Cardiac ventricle fibroblast (primary cell): ENCODE data around the gene ABT1. TPM values are rescaled to one million over a fixed set of nuclear protein-coding genes. Genes with fewer than 3 reads are reported as not detected.

Experiments
- total RNA-seq: library from RNA; depleted of rRNA; stranded (reverse); fragments of >200 nt; gene quantifications from 2 replicates; pipeline ENCODE4 v1.2.3, GENCODE V29; 2015

The ABT1 gene
- 8.1 and 11.7 TPM in 2 replicates for total RNA-seq

GRCh38 chr6:26596579-26597388 is at the start of gene ABT1:
Gene ABT1, plus strand, starts transcription at chr6:26596953. Its CDS starts 30 bp downstream, at chr6:26596983.

Other genes starting within 250 kb of the ABT1 start
- gene BTN3A2, start 231.8 kb upstream of the ABT1 start, total RNA-seq, result 21.6 and 24.9 TPM in 2 replicates
- gene BTN2A2, start 213.8 kb upstream of the ABT1 start, total RNA-seq, result 2.1 and 3.8 TPM in 2 replicates
- 11.5 and 14.2 TPM in 2 replicates for gene BTN3A1, start 194.7 kb upstream of the ABT1 start, total RNA-seq
- 28.7 and 29.7 TPM in 2 replicates for gene BTN3A3, start 156.4 kb upstream of the ABT1 start, total RNA-seq
- gene BTN2A1, start 139.0 kb upstream of the ABT1 start, total RNA-seq, result 5.2 and 6.8 TPM in 2 replicates
- not detected in 2 replicates for gene BTN1A1, start 96.7 kb upstream of the ABT1 start, total RNA-seq
- 33.6 and 42.6 TPM in 2 replicates for gene HMGN4, start 58.6 kb upstream of the ABT1 start, total RNA-seq
- gene ZNF322, start 62.8 kb downstream of the ABT1 start, total RNA-seq, result 11.7 and 13.6 TPM in 2 replicates